ENCODE measurements around the gene TOM1.
A peak's percentile ranks its signal among the peaks of the same experiment; 100 is the strongest.

TOM1 gene

DNA sequence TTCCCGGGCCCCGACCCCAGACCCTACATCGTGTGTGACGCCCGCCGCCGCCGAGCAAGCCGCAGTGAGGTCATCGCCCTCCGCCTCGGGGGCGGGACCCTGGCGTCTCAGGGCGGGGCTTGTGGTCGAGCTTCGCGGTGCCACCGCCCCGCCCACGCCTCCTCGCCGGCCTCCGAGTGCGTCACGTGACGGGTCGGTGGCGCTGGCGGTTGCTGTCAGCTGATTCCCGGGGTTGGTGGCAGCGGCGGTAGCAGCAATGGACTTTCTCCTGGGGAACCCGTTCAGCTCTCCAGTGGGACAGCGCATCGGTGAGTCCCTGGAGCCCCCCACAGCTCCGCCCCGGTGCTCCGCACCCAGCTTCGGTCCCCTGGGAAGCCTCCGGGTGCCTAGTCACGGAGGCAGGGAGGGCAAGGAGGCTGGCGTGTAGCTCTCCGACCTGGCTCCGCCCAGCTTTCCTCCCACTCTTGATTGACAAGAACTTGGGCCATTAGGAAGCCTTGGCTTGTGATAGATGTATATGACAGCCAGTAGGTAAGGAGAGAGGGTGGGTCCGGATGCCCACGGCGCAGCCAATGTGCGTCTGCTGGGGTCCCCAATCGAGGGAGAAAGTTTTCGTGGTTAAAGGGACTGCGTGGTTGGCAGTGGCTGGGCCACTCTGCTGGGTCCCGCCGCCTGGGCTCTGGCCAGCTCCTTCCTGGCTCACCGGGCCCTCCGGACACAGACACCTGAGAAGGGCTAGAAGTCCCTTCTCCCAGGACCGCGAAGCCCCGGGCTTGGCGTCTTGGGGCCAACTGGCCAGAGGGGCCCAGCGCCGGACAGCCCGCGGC, at the start of gene TOM1:
TOM1 (plus strand) TSS at position 222 of the 827 bp plus-strand sequence; CDS start at position 257, 35 bp downstream.
- peak; percentile 71 to 100 (median 96) for DNase-seq

DNA sequence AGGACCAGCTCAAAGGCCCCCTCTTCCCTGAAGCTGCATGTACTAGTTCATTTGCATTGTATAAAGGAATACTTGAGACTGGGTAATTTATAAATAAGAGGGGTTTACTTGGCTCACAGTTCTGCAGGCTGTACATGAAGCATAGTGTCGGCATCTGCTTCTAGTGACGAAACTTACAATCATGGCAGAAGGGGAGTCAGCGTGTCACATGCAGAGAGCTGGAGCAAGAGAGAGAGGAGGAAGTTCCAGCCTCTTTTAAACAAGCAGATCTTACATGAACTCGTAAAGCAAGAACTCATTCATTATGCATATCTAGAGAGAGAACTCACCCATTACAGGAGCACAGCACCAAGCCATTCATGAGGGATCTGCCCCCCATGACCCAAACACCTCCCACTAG, 49.5 kb upstream of the TOM1 start:
- no peak for DNase-seq

DNA sequence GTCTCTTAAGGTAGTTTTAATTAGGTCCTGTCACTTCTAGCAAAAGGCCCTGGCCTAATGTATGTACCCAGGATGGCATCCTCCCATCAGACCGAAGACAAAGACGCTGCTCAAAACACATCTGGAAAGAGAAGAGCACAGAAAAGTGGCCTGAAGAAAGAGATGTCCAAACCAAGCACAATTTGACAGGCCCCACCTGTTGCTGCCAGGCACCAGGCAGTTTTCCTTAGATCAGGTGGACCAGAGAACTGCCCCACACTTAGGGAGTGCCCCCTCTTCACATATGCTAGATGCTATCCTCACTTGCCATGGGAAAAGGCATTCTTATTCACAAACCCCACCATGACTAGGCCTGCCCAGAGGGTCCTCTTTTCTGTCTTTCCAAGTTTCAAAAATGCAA, 45.7 kb upstream of the TOM1 start:
- no peak for DNase-seq

DNA sequence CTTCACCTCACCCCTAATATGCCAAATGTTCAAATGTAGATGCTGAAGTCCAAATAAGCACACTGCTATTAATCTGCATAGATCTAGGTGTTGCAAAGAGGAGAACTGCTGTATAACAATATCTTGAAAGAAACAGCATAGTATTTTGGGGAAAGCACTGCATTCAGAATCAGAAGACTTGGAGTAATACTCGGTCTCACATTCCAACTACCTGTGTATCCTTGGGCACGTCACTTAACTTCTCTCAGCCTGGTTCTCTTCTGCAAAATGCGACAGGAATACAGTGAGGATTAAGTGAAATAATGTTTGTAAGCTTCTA, 42.7 kb upstream of the TOM1 start:
- DNase-seq: no peak

DNA sequence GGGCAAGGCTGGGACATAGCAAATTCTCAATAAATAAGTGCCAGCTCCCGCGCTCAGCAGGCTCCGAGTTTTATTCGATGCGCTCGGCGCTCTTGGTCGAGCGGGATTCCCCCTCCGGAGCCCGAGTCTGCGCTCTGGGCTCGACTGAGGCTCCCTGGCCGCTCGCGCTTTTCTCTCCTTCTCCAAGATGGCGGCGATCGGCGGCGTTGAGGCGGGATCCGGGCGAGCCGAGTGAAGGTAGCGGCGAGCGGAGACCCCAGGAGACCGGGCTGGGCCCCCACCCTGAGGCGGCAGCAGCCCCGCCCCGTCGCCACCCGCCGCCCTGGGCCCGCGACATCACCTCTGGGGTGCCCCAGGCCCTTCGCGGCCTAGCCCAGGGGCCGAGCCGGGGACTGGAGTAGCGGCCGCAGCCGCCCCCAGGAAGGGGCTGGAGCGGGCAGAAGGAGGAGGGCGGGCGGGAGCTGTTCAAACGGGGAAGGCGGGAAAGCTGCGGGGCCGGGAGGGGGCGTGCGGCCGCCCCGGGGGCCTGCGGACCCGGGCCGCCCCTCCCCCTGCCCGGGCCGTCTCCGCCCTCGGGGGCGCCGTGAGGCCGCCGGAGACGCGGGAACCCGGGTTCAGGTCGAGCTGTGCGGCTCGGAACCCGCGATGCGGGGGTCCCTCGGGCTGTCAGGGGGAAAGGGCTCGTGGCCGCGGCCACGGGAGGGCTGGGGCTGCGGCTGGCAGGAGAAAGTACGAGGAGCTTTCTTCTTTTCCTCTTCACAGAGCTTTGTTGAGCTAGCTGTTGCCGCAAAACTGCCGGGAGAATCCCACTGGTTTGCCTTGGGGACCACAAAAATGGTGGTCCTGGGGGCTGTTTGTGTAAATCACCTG, 42.1 kb upstream of the TOM1 start, which contains the start of gene HMGXB4:
HMGXB4 (plus strand) TSS at position 173 of the 870 bp plus-strand sequence. CDS start 4,898 bp downstream, outside the sequence.
- peak; percentile 9 to 90 (median 77) for DNase-seq

DNA sequence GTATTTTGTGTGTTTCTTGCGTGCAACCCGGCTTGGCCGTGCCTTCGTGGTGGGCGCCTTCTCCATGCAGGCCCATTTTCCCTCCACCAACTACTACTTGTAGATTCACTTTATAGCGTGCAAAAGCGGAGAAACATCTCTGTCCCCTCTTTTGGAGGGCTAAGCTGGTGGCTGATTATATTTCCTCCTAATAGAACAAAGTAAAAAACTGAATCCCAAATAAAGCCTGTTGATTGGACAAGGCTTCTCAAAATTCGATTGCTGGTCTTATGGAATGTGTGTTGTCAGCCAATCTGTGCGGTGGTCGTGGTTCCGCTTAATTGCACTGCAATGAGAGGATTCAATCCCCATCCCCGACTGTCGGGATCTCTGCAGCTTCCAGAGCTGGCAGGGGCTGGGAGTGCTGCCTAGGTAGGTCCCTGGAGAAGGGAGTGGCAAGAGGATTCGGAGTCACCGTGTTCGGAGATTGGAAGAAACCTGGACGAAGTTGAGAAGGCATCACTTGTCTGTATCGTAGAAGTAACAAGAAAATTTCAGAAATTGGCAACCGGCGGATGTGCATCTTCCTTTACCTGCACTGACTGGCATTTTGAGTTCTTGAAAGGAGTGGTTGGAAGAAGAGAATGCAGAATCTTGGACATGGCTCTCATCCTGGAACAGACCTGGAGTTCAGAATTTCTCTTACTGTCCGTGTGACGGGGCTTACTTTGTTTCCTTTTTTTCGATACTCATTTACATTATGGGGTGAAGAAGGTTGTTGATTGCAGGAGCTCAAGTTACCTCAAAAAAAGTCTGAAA, 41.3 kb upstream of the TOM1 start:
- peak in 2 of 56 donors; percentile 7 to 17 for DNase-seq

DNA sequence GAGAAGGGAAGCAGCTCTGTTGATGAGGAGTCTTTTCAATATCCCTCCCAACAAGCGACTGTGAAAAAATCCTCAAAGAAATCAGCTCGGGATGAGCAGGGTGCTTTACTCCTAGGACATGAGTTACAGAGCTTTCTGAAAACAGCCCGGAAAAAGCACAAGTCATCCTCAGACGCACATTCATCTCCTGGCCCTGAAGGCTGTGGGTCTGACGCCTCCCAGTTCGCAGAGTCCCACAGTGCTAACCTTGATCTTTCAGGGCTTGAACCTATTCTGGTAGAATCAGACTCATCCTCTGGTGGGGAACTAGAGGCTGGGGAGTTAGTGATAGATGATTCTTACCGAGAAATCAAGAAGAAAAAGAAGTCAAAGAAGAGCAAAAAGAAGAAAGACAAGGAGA, 34.7 kb upstream of the TOM1 start:
- no peak for DNase-seq

DNA sequence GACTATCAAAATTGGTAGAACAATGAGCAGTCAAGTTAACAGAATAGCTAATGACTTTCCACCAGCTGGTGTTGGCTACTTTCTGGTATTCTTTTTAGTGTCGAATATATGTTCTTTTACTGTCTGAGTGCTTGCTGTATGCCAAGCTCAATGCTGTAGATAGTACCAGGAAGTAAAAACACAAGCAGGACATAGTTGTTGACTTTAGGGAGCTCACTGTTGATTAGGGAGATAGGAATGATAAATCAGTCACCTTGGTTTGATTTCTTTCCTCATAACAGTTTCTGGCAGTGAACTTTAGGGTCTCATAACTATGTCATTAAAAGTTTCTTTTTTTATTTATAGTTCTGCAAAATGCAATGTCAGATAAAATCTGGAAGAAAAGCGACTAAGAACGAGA, 33.4 kb upstream of the TOM1 start:
- no peak for DNase-seq

DNA sequence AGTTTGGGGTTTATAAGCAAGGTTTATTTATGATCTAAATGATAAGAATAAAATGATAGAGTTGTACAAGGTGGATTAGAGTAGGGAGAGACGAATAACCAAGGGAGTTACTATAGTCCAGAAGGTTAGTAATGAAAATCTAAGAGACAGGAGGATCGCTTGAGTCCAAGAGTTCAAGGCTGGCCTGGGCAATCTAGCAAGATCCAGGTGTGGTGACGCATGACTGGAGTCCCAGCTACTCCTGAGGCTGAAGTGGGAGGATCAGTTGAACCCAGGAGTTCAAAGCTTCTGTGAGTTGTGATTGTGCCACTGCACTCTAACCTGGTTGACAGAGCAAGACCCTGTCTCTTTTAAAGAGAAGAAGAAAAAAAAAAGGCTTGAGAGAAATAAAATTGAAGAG, 30.1 kb upstream of the TOM1 start:
- DNase-seq: no peak

DNA sequence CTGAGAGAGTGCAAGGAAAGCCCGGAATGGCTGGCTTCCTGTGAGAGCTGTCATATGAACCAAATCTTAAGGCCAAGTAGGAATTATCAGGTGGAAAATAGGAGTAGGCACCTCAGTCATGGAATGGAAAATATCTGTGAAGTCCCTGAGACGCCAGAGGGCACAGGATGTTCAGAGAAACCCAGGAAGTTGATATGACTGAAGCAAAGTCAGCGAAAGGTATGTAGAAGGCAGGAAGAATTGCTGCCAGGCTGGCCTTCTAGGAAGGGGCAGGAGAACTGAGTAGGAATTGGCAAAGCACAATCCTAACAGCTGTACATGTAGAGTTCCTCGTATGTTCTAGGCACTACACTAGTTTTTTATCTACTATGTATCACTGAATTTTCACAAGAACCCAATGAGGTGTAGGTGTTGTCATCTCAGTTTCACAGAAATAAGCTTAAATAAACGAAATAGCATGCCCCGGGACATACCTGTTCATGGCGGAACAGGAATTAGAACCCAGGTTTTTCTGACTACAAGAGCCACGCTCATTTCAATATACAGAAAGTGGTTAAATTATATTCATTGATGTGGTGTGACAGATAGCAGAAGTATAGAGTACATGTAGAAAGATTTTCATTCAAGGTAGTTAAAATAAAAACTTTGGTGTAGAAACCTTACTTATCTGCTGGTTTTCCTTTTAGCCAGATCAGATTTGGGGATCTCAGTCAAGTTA, 25.4 kb upstream of the TOM1 start:
- DNase-seq: no peak

DNA sequence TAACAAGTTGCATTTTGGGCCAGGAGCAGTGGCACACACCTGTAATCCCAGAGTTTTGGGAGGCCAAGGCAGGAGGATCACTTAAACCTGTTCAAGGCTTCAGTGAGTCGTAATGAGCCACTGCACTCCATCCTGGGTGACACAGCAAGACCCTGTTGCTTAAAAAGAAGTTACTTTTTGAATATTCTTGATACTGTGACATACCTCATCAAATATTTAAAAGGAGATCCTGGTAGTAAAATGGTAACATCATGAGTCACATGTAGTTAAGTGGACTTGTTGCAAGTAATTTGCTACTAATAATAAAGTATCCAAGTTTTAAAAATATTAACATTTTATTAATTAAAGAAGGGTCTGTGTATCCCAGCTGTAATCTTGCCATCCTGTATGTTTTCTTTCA, 24.1 kb upstream of the TOM1 start:
- no peak for DNase-seq

DNA sequence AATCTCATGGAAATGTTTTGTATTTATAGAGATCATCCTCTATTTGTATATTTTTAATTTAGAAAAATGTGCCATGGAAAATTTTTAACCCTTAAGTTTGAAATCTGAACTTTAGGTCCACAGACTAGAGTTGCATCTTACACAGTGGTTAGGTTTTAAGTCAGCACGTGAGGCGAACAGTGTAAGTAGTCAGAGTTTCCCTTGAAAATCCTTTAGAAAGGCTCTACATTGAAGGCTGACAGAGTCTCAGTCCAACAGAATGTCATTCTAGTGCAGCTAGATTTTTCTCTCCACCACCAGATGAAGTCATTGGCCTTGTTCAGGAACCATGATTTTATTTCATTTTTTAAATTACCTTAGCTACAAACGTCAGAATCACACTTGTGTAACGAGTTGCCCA, 23.7 kb upstream of the TOM1 start:
- DNase-seq: no peak

DNA sequence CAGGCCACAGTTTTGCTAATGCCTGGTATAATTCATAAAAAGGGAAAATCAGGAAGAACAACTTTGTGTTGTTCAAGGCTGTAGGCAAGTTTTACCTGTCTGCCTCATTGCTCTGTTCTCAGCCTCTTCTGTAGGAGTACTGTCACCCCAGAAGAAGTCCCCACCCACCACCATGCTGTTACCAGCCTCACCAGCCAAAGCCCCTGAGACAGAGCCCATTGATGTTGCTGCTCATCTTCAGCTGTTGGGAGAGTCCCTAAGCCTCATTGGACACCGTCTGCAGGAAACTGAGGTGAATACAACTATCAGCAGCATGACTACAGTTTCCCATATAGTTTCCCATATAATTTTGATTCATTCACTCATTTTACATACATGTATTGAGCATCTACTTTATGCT, 11.6 kb upstream of the TOM1 start:
- DNase-seq: no peak

DNA sequence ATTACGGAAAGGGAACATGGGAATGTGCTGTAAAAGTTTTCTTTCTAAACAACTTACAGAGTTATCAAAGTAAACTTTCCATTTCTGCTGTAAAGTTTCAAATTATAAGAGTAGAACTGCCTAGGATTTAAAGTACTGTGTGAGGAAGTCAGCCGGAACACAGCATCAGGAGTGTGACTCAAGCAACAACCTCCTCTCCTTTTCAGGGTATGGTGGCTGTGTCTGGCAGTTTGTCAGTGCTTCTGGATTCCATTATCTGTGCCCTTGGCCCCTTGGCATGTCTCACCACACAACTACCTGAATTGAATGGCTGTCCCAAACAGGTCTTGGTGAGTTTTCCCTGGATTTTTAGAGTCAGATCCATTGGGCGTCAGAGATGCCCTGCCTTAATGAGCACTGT, 6.9 kb upstream of the TOM1 start:
- DNase-seq: no peak

DNA sequence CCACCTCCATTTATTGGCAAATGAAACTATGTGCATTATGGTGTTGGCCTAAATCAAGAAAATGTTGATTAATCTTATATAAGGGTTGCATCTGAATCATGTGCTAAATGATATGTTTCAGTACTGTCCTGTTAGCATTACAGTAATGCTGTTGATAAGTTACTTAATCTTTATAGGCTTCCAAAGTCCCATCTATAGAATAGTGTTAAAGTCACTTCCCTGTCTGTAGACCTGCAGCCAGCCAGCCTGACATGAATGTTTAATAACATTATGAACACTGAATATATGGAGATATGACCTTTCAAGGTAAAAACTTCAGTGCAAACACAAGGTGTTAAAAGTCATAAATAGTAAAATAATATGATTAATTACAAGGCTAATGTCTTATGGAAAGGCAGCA, 3.6 kb upstream of the TOM1 start:
- DNase-seq: no peak

DNA sequence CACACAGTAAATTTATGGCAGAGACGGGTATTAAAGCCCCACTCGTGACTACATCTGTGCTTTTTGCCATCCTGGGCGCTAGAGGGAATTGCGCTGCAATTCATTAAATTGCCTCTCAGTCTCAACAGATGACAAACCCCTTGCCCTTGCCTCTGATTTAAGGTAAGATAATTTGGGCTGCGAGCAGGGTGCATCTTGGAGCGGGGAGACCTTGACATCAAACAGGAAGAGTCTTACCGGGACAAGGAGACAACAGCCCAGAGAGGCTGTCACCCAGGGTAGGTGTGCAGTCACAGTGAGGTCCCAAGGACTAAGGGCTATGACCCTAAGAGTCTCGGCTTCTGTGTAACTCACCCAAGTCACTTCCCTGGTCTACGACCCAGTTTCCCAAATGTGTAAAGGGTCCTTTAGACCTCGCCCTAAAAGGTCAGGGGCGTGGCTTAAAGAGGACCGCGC, 449 bp upstream of the TOM1 start:
- peak in 4 of 56 donors; percentile 46 to 58 (median 54) for DNase-seq

DNA sequence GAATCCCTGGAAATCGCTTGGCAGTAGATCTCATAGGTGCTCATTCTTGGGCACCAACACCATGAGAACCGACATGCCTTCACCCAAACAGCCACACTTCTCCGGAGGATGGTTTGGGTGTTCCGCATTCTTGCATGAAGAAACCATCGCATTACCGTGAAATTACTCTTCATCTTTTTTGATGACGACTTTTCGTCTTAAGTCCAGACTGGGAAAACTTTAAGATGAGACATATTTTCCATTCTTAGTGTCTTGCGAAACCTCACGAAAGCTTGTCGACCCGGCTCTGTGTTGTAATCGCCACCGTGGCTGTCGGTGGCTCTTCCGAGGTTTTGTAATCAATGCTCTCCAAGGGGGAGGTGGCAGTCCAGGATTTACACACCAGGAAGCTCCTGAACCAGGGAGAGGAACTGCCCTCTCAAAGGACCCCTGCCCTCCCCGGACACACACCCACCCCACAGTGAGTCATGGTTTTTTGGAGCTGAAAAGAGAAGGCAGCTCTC, 1.7 kb downstream of the TOM1 start:
- peak in 1 of 56 donors; percentile 9 for DNase-seq

DNA sequence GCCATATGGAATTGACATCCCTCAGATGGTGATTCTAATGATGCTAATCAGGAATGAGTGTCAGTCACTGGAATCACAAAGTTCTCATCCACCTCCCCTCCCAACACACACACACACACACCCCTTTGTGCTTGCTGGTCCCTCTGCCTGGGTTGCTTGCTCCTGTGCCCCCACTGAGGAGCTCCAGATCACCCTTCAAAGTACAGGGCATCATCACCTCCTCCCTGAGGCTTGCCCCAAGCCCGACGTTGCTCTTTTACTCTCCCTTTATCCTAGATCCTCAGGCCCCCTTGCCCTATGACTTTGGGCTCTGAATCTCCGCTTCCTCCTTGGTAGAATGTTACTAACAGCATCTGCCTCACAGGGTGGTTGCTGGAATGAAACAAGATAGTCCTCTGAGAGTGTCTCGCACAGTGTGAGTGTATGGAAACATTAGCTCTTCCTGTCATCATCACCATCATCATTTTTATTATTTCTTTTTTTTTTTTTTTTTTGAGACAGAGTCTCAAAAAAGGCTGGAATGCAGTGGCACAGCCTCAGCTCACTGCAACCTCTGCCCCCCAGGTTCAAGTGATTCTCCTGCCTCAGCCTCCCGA, 3.4 kb downstream of the TOM1 start:
- no peak for DNase-seq

DNA sequence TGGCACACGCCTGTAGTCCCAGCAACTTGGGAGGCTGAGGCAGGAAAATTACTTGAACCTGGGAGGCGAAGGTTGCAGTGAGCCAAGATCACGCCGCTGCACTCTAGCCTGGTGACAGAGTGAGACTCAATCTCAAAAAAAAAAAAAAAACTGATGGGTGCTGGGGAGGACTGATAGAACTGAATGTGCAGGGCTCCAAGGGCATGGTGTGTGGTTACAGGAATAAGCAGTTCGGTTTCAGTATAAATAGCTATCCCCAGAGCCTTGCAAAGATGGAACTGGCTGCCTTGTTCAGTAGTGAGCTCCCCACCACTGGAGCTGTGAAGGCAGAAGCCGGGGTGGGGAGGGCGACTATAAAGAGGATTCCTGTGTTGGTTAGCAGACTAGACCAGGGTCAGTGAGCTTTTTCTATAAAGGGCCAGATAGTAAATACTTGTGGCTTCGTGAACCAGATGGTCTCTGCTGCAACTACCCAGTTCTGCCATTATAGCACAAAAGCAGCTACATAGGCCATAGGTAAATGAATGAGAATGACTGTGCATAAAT, 5.9 kb downstream of the TOM1 start:
- DNase-seq: no peak
